Tibial nerve (tissue), 4 donors: Measurements from ENCODE around the gene TNIP1. TPM values are rescaled to one million over a fixed set of nuclear protein-coding genes. Genes with fewer than 3 reads are reported as not detected.

Experiments used
- DNase-seq, 2 donors: peaks; one replicate each; pipeline ENCODE4 v3.0.0-alpha.2; 2019; ENCODE audit warnings: low spot score in 2 of 2
- H3K27ac ChIP-seq, 4 donors: fragments of 200-600 bp; sonication (generic) in 3 of 4; one replicate each; pipeline ENCODE4 v1.5.1; 2017 to 2019; ENCODE audit warnings: mild to moderate bottlenecking in 1 of 4
- H3K27me3 ChIP-seq, 2 donors: fragments of 200-600 bp; sonication (generic) in 1 of 2; one replicate each; pipeline versions ENCODE4 v1.5.1 to v1.6.0; 2017 to 2019
- H3K36me3 ChIP-seq, 3 donors: fragments of 200-600 bp; sonication (generic); one replicate each; pipeline ENCODE4 v1.5.1; 2018 to 2019
- H3K4me1 ChIP-seq, 4 donors: fragments of 200-600 bp; sonication (generic) in 3 of 4; one replicate each; pipeline ENCODE4 v1.5.1; 2017 to 2019
- H3K4me3 ChIP-seq, 4 donors: fragments of 200-600 bp; sonication (generic) in 3 of 4; one replicate each; pipeline ENCODE4 v1.5.1; 2017 to 2019; ENCODE audit warnings: mild to moderate bottlenecking in 1 of 4, moderate library complexity in 1 of 4
- H3K9me3 ChIP-seq, 4 donors: fragments of 200-600 bp; sonication (generic) in 3 of 4; one replicate each; pipeline ENCODE4 v1.5.1; 2017 to 2019
- CTCF ChIP-seq, 5 experiments: fragments of 200-600 bp in 3 of 5; fragments of 450-650 bp in 2 of 5; sonication (generic) in 3 of 5; IDR thresholded peaks; one replicate each; pipeline ENCODE4 v1.5.1; 2016 to 2019; ENCODE audit warnings: antibody characterized with exemption in 5 of 5, mild to moderate bottlenecking in 3 of 5, moderate library complexity in 2 of 5
- EP300 ChIP-seq, 2 donors: sonication (generic); formaldehyde crosslinking; IDR thresholded peaks; one replicate each; pipeline ENCODE4 v1.6.1; 2017; ENCODE audit warnings: antibody characterized with exemption in 2 of 2, mild to moderate bottlenecking in 1 of 2
- POLR2A ChIP-seq, 2 donors: fragments of 450-650 bp; IDR thresholded peaks; one replicate each; pipeline ENCODE4 v1.6.1; 2017; ENCODE audit warnings: antibody characterized with exemption in 2 of 2, mild to moderate bottlenecking in 2 of 2, moderate library complexity in 2 of 2
- WGBS, 2 donors: methylation state at CpG; one replicate each; pipeline ENCODE4 v1.1.5; 2018; 5-methylcytosine and 5-hydroxymethylcytosine counted together
- total RNA-seq, 4 donors: library from RNA; depleted of rRNA; stranded (reverse); fragments of >200 nt; gene quantifications; one replicate each; pipeline ENCODE4 v1.1.0, GENCODE V29; 2016

The TNIP1 gene
- total RNA-seq, 4 donors from 2014 or later: 91.2 to 108 (median 94.3) TPM

- peaks cover 8 to 100% (median 18%) of the 10 kb centered on the region in 3 donors for H3K36me3 ChIP-seq
Observed at GRCh38 chr5:151026088-151026487, 54.7 kb downstream of the TNIP1 start.

DNA sequence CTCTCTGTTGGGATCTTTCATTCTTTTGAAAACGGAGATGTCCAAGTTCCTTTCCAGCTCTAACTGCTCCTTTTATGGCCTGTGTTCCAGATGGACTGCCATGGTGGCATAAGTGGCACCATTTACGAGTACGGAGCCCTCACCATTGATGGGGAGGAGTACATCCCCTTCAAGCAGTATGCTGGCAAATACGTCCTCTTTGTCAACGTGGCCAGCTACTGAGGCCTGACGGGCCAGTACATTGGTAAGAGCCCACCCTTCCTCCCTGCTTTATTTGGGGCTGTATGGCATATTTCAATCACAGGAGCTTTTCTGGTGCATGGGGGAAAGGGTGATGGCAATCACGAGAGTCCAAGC lies 55.6 kb downstream of the TNIP1 start:
- no peaks in the 10 kb centered on the region for H3K27me3 ChIP-seq
- TF ChIP-seq CTCF (IDR thresholded peaks at IDR 0.05) (no peak), EP300 (IDR thresholded peaks at IDR 0.05) (peak in 1 of 2 donors; percentile 69), POLR2A (IDR thresholded peaks at IDR 0.05) (peak in 1 of 2 donors; percentile 8)
- peaks cover 0 to 66% (median 43%) of the 10 kb centered on the region in 4 donors for H3K4me1 ChIP-seq
- DNase-seq: no peak
- WGBS, 2 donors: 94 to 95% methylated on average over 7 of the region's 7 CpGs
- H3K27ac ChIP-seq: peak overlapping the region; percentile 84 to 95 (median 89)
- H3K36me3 ChIP-seq: peaks cover 8 to 98% (median 18%) of the 10 kb centered on the region in 3 donors
- H3K4me3 ChIP-seq: peak overlapping the region; percentile 58 to 95 (median 86)
- no peaks in the 10 kb centered on the region for H3K9me3 ChIP-seq

More at GRCh38 chr5:151026088-151026487, 54.7 kb downstream of the TNIP1 start:
- 76 to 81% methylated on average over 9 of the region's 9 CpGs for WGBS, 2 donors
- Histone ChIP-seq H3K4me1 (peaks cover 0 to 75% (median 43%) of the 10 kb centered on the region in 4 donors), H3K27ac (peak overlapping the region; percentile 38 to 95 (median 89)), H3K27me3 (no peaks in the 10 kb centered on the region), H3K9me3 (no peaks in the 10 kb centered on the region), H3K4me3 (peak overlapping the region in 2 of 4 donors; percentile 90 to 95)
- DNase-seq: no peak
- TF ChIP-seq CTCF (IDR thresholded peaks at IDR 0.05) (no peak), POLR2A (IDR thresholded peaks at IDR 0.05) (peak in 1 of 2 donors; percentile 2), EP300 (IDR thresholded peaks at IDR 0.05) (peak in 1 of 2 donors; percentile 43)

DNA sequence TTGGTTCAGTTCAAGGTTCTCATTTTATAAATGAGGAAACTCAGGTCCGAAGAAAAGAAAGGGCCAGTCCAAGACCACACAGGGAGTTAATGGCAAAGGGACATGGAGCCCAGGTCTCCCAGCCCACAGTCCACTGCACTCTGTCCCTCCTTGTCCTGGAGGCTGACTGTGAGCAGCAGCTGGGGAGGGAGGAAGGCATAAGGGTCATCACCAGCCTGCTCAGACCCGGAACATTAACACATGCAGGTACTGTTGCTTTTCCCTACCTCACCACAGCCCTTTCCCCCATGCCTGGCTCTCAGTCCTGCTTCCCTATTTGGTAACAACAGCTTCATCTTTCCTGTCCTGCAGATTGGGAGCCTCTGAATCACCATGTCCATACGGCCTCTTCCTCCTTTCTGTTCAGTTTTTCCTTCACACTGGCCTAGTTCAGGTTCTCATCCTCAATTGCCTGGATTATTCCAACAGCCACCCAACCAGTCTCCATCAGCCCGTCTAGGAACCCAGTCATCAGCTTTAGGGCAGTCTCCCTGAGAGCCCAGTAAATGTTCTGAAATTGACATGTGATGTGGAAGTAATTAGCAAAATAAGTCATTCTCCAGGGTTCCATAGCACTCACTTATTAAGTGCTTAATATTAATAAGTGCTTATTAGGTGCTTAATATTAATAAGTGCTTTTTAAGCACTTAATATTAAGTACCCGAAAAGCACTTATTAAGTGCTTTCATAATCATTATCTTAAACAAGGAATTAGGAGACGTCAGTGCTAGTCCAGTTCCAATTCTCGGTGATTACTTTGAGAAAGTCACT lies 56.2 kb downstream of the TNIP1 start:
- Histone ChIP-seq H3K9me3 (no peaks in the 10 kb centered on the region), H3K36me3 (peaks cover 8 to 92% (median 18%) of the 10 kb centered on the region in 3 donors), H3K27ac (peak overlapping the region; percentile 84 to 95 (median 89)), H3K4me3 (peak overlapping the region; percentile 58 to 95 (median 86)), H3K27me3 (no peaks in the 10 kb centered on the region), H3K4me1 (peaks cover 0 to 65% (median 42%) of the 10 kb centered on the region in 4 donors)
- WGBS, 2 donors: 85 to 88% methylated on average over 6 to 7 of the region's 7 CpGs
- TF ChIP-seq CTCF (IDR thresholded peaks at IDR 0.05) (no peak), POLR2A (IDR thresholded peaks at IDR 0.05) (no peak), EP300 (IDR thresholded peaks at IDR 0.05) (peak in 1 of 2 donors; percentile 75)
- DNase-seq: no peak

GRCh38 chr5:151023651-151024050 lies 57.2 kb downstream of the TNIP1 start:
- Histone ChIP-seq H3K4me1 (peaks cover 0 to 73% (median 45%) of the 10 kb centered on the region in 4 donors), H3K36me3 (peaks cover 8 to 82% (median 15%) of the 10 kb centered on the region in 3 donors), H3K4me3 (peak overlapping the region; percentile 58 to 95 (median 86)), H3K27ac (peak overlapping the region; percentile 84 to 95 (median 89)), H3K9me3 (no peaks in the 10 kb centered on the region), H3K27me3 (no peaks in the 10 kb centered on the region)
- 52 to 63% methylated on average over 8 of the region's 8 CpGs for WGBS, 2 donors
- peak in 1 of 2 donors; percentile 79 for DNase-seq
- TF ChIP-seq CTCF (IDR thresholded peaks at IDR 0.05) (peak in 1 of 5 experiments; percentile 9), POLR2A (IDR thresholded peaks at IDR 0.05) (no peak), EP300 (IDR thresholded peaks at IDR 0.05) (peak; percentile 43 to 85)
